NOMO-1 (cell line): Measurements from ENCODE around the gene PRR9.
A peak's percentile ranks its signal among the peaks of the same experiment; 100 is the strongest.

Experiments
- DNase-seq, 2 experiments: peaks; one replicate each; lab custom pipeline; 2025; ENCODE audit not compliant: unreplicated experiment in 2 of 2; lab: John Stamatoyannopoulos, UW

The PRR9 gene

GRCh38 chr1:153229076-153229829 is 11.9 kb downstream of the PRR9 start:
- peak; percentile 11 to 23 for DNase-seq

GRCh38 chr1:153231363-153231762 is 14.0 kb downstream of the PRR9 start:
- no peak for DNase-seq

GRCh38 chr1:153231785-153232184 is 14.4 kb downstream of the PRR9 start:
- DNase-seq: peak; percentile 73 to 76

GRCh38 chr1:153232553-153232952 is 15.2 kb downstream of the PRR9 start:
- DNase-seq: peak; percentile 74 to 77

- peak; percentile 64 to 80 for DNase-seq
Observed at GRCh38 chr1:153233448-153233847, 16.1 kb downstream of the PRR9 start.

- DNase-seq: no peak
Observed at GRCh38 chr1:153238527-153238926, 21.1 kb downstream of the PRR9 start.

- no peak for DNase-seq
Observed at GRCh38 chr1:153242160-153242559, 24.8 kb downstream of the PRR9 start.

GRCh38 chr1:153245466-153245865 is 28.1 kb downstream of the PRR9 start:
- DNase-seq: no peak

GRCh38 chr1:153246018-153246417 is 28.6 kb downstream of the PRR9 start:
- no peak for DNase-seq

GRCh38 chr1:153246825-153247224 is 29.4 kb downstream of the PRR9 start:
- no peak for DNase-seq

- DNase-seq: no peak
Observed at GRCh38 chr1:153248176-153248879, 30.9 kb downstream of the PRR9 start.

GRCh38 chr1:153250166-153250565 is 32.8 kb downstream of the PRR9 start:
- no peak for DNase-seq

GRCh38 chr1:153251087-153251486 is 33.7 kb downstream of the PRR9 start:
- no peak for DNase-seq

- DNase-seq: peak in 1 of 2 experiments; percentile 11
Observed at GRCh38 chr1:153251562-153251961, 34.2 kb downstream of the PRR9 start.

- no peak for DNase-seq
Observed at GRCh38 chr1:153251988-153252387, 34.6 kb downstream of the PRR9 start.

- DNase-seq: no peak
Observed at GRCh38 chr1:153253076-153253475, 35.7 kb downstream of the PRR9 start.

- no peak for DNase-seq
Observed at GRCh38 chr1:153253693-153254092, 36.3 kb downstream of the PRR9 start.

- DNase-seq: no peak
Observed at GRCh38 chr1:153259387-153259786, 42.0 kb downstream of the PRR9 start, which contains the start of gene LORICRIN. TSS of gene LORICRIN (plus strand) at chr1:153259687. CDS start at chr1:153260950, 1,263 bp downstream.

GRCh38 chr1:153260585-153261280 is 43.3 kb downstream of the PRR9 start:
- DNase-seq: peak in 1 of 2 experiments; percentile 61

GRCh38 chr1:153261281-153262069 is 44.1 kb downstream of the PRR9 start:
- DNase-seq: no peak

- DNase-seq: no peak
Observed at GRCh38 chr1:153262070-153262366, 44.6 kb downstream of the PRR9 start.
